GM19324 (cell line): ENCODE data around the gene A3GALT2.

Experiments used
- ATAC-seq: cut with Tn5 transposase; IDR thresholded peaks from one replicate; pipeline ENCODE4 v1.9.1; 2021; ENCODE audit warnings: mild to moderate bottlenecking, moderate library complexity; ENCODE audit not compliant: unreplicated experiment, low FRiP score

A3GALT2 gene

DNA sequence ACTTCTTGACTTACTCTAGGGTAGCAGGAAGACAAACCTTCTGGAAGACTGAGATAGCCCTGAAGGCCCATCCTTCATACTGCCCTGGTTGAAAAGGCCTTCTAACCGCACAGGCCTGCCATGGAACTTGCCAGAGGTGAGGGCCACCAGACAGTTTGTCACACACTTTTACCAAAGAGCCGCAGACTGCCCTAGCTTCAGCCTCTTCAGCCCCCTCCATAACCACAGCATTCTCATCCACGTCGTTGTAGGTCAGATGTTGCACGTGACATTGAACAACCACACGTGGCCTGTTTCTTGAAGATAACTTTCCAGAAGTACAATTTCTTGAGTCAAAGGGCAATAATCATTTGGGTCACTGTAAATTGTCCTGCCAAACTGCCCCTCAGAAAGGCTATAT is 45.7 kb downstream of the A3GALT2 start:
- ATAC-seq: no peak

DNA sequence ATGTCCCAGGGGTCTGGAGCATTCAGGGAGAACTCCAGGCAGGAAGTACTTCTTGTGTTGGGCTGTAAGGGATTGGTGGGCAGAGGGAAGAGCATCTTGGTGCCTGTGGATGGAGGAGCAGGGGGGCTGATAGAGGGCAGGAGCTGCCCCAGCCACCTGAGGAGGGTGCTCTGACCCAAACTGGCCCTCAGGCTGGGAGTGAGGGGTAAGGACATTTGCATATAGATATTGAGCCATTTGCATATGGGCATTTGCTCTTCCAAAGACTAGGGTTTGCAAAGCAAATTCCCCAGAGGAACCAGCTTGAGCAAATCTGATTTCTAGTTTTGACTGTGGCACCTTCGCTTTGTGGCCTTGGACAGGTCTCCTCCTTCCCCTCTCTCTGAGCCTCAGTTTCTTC is 46.5 kb downstream of the A3GALT2 start:
- no peak for ATAC-seq

DNA sequence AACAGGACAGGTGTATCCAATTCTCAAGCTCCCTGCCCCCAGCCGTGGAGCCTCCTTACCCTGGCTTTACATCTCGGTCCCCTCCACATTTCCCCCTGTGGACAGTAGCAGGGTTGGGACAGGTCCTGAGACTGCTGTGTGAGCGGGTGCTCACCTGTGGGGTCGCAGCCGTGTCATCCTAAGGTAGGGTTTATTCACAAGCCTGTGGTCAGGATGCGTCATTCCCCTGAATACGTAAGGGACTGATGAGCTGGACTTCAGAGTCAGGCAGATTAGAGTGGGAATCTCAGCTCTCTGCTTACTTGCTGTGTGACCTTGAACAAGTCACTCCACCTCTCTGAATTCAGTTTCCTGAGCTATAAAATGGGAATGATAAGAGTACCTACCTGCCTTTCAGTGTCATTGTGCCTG is 46.9 kb downstream of the A3GALT2 start:
- no peak for ATAC-seq

DNA sequence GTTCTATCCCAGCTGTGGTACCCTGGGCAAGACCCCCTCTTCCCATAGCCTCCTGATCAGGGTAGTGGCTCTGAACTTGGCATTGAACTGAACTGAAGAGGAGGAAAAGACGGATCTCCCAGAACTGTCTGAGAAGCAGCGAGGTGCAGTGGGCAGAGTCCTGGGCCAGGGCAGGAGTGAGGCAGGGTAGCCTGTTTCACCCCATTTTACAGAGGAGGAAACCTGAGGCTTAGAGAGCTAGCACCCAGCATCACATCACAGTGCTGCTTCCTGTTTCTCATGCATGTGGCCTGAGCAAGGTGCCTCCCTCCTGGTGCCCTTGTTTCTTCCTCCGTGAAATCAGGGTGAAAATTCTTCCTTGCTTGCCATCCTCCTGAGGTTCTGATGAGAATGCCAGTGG is 47.5 kb downstream of the A3GALT2 start:
- no peak for ATAC-seq

DNA sequence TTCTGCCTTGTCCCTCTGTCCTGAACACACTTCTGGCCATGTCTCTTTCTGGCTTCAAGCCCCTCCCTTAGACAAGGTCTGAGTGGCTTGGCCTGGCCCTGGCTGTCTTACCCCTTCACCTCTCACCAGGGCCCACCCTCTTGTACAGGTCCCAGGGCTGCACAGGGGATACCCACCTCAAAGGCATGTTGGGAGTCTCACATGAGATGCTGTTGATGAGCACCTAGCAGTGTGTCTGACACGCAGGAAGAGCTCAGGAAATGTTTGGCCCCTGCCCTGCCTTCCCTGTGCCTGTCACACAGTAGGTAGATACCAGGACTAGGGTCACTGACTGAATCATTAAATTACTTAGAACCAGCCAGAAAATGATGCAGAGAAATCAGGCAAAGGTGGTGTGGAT is 48.0 kb downstream of the A3GALT2 start:
- ATAC-seq: no peak

DNA sequence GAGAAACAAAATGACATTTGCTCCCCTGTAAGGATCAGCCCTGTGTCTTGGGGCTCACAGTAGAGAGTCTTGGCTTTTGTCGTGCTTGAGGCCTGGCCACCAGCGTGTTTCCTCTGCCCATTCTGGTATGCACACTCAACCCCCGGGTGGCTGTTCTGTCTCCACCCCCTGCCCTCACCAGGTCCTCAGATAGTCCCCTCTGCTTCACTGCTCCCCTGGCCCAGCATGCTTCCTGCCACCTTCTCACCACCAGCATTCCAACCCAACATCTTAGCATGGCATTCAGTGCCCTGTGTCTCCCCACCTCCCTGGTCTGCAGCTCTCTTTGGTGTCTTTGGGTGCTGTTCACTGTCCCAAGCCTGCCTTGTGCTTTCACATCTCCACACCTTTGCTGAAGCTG is 48.4 kb downstream of the A3GALT2 start:
- no peak for ATAC-seq

DNA sequence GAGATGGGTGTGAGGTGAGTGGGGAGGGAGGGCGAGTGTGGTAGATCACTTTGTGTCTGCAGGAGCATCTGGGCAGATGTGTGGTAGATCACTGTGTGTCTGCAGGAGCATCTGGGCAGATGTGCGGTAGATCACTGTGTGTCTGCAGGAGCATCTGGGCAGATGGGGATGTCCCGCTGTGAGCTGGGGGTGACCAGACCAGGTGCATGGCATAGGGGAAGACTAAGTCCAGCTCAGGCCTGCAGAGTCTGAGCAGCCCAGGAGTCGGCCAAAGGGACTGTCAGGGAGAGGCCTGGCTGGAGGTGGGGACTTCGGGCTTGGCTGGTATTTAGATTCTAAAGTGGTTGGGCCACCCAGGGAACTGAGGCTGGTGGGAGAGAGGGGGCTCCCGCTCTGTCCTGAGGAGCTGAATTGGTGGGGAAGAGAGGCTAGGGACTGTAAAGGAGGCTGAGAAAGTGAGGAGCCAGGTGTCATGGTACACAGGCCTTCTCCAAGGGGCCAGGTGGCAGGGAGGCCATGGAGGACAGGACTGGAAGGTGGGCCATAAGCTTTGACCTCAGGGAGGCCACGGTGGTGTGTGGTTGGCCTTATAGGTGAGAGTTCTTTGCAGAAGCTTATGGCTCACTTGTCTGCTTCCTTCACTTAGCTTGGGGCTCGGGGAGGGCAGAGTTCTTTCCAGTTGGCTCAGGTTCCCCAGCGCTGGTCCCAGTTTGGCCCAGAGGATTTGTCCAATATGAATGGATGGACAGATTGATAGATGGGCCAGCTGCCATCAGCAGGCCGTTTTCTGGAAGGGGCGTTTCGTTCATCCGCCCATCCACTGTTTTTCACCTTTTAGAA is 49.0 kb downstream of the A3GALT2 start:
- no peak for ATAC-seq

DNA sequence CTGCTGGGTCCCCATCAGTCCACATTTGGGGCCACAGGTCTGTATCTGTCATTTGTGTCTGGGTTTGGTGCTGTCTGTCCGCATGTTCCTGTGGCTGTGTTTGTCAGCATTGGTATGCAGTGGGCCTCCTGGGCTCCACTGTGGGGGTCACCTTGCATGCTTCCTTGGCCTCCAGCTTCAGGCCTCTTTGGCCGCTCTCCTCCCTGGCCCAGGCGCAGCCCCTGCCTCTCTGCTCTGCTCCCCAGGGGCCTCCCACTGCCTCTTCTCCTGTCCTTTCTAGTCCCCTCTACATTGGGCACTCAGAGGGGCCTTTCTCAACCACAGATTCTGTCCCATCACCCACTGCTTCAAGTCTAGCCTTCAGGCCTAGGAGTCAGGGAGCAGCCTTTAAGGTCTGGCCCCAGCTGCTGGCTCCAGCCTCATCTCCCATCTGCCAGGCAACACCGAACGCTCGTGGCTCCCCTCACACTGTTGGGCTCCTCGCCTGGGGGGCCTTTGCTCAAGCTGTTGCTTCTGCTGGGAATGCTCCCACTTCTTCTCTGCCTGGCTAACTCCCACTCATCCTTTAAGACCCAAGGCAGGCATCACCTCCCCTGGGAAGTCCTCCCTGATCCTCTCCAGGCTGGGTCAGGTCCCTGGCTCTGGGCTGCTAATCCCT is 50.0 kb downstream of the A3GALT2 start:
- ATAC-seq: no peak

DNA sequence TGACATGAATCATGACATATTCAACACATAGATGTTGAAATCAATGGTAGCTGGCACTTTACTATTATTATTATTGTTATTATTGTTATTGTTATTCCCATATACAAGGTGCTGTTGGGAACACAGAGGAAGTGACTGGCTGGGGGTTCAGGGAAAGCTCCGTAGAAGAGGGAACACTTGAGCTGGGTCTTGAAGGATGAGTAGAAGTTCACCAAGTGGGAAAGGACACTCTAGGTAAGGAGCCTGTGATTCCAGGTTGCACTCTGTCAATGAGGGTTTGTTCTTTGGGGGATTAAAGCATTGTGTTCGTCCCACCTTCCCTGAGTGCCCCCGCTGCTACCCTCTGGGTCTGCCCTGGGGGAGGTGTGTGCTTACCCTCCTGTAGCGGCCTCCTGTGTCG is 50.5 kb downstream of the A3GALT2 start:
- ATAC-seq: no peak

DNA sequence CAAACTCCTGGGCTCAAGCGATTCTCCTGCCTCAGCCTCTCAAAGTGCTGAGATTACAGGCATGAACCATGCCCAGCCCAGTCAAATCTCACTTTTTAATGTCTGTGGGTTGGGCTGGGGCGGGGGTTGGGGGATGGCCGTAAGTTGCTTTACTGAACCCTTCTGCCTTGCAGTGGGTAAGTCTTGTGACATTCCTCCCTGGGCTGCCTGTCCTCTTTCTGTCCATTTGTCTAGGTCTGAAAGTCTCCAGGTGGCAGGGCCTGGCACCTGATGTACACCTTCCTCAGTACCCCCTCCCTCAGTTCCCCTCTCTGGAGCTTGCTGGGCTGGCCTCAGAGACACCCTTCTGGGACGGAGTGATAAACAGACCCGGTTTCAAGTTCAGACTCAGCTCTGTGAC is 51.3 kb downstream of the A3GALT2 start:
- ATAC-seq: no peak

DNA sequence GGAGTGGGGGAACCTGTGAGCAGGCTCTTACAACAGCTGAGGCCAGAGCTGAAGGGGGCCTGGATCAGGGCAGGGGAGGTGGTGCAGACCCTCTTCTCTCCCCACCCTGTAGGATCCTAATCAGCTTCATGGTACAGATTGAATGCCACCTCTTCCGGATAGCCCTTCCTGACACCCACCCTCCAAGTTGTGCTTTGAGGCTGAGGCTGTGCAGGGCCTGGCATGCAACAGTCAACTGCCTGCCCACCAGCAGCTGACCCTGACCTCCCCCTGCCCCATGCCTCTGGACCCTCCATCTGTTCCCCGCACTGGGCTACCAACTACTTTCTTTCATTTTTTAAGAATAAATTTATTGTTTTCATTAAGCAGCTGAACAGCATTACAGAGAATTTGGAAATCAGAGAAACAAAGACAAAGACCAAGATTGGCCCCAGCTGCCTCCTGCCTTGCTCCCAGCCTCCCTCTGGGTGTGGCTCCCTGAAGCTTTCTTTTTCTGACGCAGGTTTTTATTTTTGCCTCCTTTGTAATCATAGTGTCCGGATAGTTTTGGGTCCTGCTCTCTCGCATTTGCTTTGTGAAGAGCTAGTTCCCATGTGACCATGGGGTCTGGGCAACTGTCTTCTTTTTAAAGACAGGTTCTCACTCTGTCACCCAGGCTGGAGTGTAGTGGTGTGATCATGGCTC is 51.8 kb downstream of the A3GALT2 start:
- no peak for ATAC-seq

DNA sequence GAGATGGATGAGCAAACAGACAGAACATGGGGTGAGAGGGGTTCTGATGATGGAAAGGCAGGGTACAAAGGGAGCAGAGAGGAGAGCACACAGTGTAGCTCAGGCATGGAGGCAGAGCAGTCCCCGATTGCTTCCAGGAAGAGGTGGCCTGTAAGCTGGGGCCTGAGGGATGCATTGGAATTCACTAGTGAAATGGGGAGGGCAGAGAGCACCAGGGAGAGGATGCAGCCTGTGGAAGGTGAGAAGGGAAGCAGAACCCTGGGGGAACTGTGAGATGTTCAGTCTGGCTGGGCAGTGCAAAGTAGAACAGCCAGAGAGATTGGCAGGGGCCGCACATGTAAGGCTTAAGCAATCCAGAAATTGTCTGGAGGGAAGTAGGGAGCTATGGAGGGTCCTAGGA is 52.4 kb downstream of the A3GALT2 start:
- ATAC-seq: no peak

DNA sequence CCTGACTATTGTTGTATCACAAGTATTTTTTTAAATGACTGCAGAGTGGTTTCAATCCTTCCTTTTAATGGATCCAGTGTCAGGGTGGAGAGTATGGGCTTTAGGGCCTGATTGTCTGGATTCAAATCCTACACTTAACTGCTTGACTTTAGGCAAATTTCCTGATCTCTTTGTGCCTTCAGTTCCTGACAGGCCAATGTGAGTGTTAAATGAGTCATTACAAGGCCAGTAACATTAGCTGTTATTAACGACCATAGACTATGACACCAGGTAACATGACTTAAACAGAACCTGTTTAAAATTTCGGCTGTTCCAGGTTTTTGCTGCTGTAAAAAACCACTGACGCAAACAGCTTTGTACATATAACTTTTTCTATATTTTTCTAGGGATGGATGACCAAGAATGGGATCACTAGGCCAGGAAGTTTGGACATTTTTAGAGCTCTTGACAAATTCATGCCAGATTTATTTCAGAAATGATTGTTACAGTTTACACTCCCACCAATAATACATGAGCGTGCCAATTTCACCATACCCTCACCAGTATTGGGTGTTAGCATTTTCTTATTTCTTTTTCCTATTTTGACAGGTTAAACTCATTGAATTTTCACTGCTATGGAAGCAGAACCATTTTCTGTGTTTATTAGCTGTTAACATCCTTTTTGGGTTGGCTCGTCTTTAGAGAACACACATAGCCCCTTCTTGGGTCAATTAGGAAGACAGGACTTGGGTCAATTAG is 53.3 kb downstream of the A3GALT2 start:
- no peak for ATAC-seq

DNA sequence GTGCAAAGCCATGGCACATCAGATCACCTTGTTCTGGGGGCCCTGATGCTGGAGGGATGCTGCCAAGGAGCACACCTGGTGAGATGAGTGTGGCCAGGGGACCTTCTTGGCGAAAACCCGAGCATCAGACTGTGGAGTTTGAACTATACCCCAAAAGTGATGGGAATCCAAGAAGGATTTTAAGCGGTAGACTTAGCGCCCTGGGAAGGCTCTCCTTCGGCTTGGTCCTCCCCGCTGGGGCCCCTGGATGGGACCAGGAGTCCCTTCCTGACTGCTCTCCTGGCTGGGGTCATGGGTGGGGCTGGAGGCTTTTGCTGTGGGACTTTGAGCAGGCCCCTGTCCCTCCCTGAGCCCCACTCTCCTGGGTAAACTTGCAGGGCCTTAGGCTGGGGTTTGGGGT is 54.1 kb downstream of the A3GALT2 start:
- ATAC-seq: no peak

DNA sequence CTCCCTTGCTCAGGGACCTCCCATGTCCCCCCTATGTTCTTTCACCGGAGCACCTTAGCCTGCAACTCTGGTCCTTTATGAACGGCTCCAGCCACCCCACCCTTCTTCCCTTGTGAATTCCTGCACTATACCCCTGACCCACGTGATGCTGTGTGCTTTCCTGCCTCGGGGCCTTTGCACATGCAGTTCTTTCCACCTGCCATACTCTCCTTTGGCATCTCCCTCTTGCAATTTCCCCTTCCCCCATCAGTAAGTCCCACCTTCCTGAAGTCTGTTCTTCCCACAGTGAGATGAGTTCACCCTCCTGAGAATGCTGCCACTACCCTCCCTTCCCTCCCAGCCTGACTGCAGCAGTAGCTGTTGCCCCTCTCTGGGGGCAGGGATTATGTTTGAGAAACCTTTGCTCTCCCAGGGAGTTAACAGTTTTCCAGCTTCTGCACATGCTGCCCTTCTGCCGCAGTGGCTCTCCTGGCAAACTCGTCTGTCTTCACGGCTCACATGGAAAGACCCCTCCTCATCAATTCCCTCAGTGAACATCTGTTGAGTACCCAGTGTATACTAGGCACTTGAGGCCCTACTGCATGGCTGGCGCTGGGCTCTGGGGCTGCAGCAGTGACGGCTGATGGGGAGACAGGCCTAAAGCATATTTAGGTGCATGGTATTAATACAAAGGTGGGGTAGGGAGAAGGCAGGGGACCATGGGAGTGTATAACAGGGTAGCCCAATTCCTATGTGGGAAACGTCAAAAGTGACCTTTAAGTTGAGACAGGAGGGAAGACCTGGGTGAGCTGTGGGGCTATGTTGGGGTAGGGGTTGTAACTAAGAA is 54.9 kb downstream of the A3GALT2 start:
- ATAC-seq: no peak

DNA sequence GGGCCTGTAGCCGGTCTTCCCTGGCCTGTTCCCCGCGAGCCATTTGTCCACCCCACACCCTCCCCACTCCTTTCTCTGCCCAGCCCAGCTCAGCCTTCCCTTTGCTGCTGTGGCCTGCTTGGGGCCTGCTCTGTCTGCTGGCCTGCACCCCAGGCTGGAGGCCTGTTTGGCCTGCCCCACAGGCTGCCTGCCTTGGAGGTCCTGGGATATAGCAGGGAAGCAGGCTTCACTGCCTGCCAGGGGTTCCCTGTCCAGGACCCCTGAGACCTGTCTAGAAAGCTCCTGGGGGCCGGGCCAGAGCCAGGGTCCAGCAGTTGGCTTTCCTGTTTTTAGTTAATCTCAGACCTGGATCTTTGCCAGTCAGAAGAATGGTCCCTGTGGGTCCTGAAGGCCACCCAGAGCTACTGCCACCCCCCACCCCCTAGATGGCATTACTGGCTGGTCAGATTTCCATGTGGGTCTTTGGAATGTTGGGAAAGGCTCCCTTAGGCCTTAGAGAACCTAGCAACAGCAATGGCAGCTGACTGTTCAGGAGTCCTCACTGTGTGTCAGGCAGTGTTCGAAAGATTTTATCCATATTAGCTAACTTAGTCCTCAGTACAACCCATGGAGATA is 56.9 kb downstream of the A3GALT2 start:
- no peak for ATAC-seq

DNA sequence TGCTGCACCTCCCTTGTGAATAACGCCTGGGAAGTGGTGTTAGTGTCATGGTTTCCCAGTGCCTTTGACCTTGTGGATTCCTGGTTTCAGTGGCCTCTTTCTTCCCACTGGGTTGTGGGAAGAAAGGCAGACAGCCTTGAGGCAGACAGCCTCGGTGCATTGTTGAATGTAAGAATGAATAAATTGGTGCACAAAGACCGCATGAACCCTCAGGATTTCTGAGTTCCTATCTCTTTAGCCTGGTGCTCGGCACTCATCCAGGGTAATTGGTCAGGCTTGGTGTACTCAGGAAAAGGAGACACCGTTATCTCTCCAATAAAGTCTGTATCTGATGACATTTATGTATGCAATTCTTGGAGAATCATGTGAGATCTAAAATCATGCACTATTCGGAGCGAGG is 59.6 kb downstream of the A3GALT2 start:
- ATAC-seq: no peak

DNA sequence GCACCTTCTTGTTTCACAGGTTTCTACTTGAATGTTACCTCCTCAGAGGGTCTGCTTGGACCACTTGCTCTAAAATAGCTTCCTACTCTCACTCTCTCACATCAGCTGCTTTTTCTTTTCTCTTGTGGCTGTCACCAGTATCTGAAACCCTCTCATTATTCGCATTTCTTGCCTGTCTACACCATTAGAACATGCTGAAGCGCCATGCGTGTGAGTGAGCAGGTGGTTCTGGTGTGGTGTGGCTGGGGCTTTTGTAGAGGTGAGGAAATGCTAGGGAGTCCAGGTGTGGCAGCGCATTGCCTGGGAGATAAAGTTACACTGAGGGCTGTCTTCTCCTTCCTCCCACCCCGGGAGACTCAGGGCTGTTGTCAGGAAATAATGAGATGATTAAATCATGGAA is 60.5 kb downstream of the A3GALT2 start:
- no peak for ATAC-seq

DNA sequence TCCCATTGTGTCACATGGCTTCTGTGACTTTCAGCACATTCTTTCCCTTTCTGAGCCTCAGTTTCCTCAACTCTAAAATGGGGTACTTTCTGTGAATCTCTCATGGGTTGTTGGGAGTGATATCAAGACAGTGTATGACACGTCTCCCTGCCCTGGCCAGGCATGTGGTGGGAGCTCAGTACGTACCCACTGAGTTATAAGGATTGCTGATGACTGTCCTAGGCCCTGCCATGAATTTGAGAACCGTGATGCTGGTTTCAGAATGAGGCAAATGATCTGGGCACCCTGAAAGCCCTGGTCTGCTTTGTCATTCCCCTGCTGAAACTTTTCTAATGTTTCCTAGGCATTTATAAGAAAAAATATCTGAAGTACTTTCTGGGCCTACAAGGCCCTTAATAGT is 61.0 kb downstream of the A3GALT2 start:
- ATAC-seq: no peak

DNA sequence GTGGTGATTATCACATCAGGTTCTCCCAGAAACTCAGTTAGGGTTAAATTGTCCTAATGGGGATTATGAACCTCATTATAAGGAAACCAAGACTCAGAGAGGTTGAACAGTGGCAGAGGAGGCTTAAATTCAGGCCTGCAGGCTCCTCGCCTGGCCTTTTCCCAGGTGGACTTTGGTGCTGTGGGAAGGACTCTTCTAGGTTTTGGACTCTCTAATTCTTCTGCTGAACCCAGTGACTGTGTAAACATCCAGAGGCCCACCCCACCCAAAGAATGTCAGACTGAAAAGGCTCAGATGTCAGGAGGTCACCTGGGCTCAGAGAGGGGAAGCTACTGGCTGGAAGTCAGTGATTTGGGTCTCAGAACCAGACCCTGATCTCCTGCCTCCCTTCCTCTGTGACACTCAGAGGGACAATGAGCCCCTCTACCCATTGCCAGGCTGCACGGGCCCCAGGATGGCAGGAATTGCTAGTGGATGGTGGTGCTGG is 62.1 kb downstream of the A3GALT2 start:
- no peak for ATAC-seq
